Parathyroid adenoma (tissue), 2 donors: Measurements from ENCODE around the gene RNF19B.
A peak's percentile ranks its signal among the peaks of the same experiment; 100 is the strongest.

ENCODE experiments used
- H2AFZ ChIP-seq: fragments of 300-600 bp; sonication (generic); one replicate; pipeline ENCODE4 v1.7.0; 2017; ENCODE audit warnings: antibody characterized with exemption, mild to moderate bottlenecking
- H3K27ac ChIP-seq: fragments of 300-600 bp; sonication (generic); one replicate; pipeline ENCODE4 v1.7.0; 2017
- H3K27me3 ChIP-seq: fragments of 300-600 bp; sonication (generic); one replicate; pipeline ENCODE4 v1.7.0; 2017; ENCODE audit warnings: low read length; ENCODE audit not compliant: control insufficient read depth, insufficient read depth
- H3K36me3 ChIP-seq: fragments of 300-600 bp; sonication (generic); one replicate; pipeline ENCODE4 v1.7.0; 2017; ENCODE audit warnings: low read length; ENCODE audit not compliant: control insufficient read depth, insufficient read depth
- H3K4me1 ChIP-seq: fragments of 300-600 bp; sonication (generic); one replicate; pipeline ENCODE4 v1.7.0; 2017; ENCODE audit warnings: control low read depth
- H3K4me2 ChIP-seq: fragments of 300-600 bp; sonication (generic); one replicate; pipeline ENCODE4 v1.7.0; 2017; ENCODE audit warnings: low read length
- H3K4me3 ChIP-seq: fragments of 300-600 bp; sonication (generic); one replicate; pipeline ENCODE4 v1.7.0; 2017; ENCODE audit warnings: low read depth, low read length
- H3K79me2 ChIP-seq: fragments of 300-600 bp; sonication (generic); one replicate; pipeline ENCODE4 v1.7.0; 2017; ENCODE audit warnings: control low read depth
- H3K9ac ChIP-seq: fragments of 300-600 bp; sonication (generic); one replicate; pipeline ENCODE4 v1.7.0; 2017; ENCODE audit warnings: mild to moderate bottlenecking
- H3K9me3 ChIP-seq: fragments of 300-600 bp; sonication (generic); one replicate; pipeline ENCODE4 v1.7.0; 2017; ENCODE audit warnings: low read length; ENCODE audit not compliant: control insufficient read depth
- TF ChIP-seq, protein P1 (sequence below): fragments of 300-600 bp; sonication (generic); IDR thresholded peaks from one replicate; pipeline ENCODE4 v1.7.0; 2017; ENCODE audit warnings: antibody characterized with exemption, mild to moderate bottlenecking
- donor health status: primary hyperparathyroidism.

Gene RNF19B

DNA sequence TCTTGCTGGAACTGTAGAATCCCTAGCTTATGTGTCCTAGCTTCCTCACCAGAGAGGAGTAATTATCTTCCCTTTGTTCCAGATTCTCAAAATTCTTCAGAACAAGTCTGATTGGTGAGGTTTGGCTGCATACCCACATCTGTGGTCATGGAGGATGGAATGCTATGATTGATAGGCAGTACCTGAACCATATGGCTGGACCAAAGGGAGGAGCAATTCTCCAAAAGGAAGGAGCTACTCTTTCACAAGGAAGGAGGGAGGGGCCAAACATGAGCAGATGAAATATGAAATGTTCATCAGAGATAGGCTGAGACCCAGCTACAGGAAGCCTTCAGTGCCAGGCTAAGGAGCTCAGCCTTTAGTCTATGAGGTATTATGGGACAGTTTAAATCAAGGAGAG lies 5.0 kb upstream of the RNF19B start:
- Histone ChIP-seq H3K4me2 (no peak overlapping the region), H3K4me1 (peaks cover 2% of the 10 kb centered on the region), H3K9ac (no peak overlapping the region), H2AFZ (no peak overlapping the region), H3K36me3 (no peaks in the 10 kb centered on the region), H3K79me2 (no peaks in the 10 kb centered on the region), H3K27me3 (no peaks in the 10 kb centered on the region), H3K4me3 (no peak overlapping the region), H3K9me3 (no peaks in the 10 kb centered on the region), H3K27ac (no peak overlapping the region)
- TF ChIP-seq, protein P1, sequence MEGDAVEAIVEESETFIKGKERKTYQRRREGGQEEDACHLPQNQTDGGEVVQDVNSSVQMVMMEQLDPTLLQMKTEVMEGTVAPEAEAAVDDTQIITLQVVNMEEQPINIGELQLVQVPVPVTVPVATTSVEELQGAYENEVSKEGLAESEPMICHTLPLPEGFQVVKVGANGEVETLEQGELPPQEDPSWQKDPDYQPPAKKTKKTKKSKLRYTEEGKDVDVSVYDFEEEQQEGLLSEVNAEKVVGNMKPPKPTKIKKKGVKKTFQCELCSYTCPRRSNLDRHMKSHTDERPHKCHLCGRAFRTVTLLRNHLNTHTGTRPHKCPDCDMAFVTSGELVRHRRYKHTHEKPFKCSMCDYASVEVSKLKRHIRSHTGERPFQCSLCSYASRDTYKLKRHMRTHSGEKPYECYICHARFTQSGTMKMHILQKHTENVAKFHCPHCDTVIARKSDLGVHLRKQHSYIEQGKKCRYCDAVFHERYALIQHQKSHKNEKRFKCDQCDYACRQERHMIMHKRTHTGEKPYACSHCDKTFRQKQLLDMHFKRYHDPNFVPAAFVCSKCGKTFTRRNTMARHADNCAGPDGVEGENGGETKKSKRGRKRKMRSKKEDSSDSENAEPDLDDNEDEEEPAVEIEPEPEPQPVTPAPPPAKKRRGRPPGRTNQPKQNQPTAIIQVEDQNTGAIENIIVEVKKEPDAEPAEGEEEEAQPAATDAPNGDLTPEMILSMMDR: no peak

DNA sequence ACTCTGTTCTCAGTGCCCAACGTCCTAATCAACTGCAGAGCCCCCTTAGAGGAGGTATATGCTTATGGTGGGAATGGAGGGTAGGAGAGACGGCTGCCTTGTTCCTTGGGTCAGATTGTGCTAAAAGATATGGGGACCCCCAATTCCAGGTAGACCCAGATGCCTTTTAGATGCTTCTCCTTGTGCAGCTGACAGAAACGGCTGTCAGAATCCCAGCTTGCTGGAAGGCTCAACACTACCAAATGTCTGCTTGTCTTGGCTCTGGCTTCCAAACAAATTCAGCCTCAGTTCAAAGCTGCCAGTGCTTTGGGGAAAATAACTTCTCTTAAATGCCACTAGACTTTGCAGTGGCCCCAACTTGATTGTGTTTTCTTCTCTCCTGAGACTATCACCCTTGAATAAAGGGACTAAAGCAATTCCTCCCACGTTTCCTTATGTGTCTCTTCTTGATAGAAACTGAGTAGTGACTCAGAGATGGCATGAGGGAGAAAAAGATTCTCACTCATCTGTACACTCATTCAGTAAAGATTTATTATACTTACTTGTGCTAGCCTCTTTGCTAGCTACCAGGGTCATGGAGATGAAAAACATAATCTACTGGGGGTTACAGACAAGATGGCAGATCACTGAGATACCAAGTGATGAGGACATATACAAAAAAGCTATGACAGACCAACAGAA lies 3.4 kb upstream of the RNF19B start:
- Histone ChIP-seq H3K79me2 (peaks cover 3% of the 10 kb centered on the region), H3K4me3 (no peak overlapping the region), H2AFZ (no peak overlapping the region), H3K27ac (no peak overlapping the region), H3K27me3 (no peaks in the 10 kb centered on the region), H3K9me3 (no peaks in the 10 kb centered on the region), H3K36me3 (no peaks in the 10 kb centered on the region), H3K4me1 (peaks cover 2% of the 10 kb centered on the region), H3K9ac (no peak overlapping the region), H3K4me2 (no peak overlapping the region)
- TF ChIP-seq, protein P1: no peak

DNA sequence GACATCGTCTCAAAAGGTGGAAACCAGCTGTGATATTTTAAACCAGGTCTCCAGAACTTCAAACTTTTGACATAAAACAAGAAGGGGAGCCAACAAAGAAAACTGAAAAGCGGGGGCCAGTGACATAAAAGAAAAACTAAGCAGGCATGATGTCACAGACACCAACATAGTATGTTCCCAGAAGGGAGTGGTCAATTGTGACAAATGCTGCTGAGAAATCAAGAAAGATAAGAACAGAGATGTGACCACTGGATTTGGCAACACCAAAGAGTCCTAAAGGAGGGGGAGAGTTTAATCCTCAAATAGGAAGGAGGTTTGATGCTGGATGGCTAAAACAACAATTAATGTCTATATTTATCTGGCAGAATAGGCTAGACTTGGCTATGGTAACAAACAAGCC lies 2.3 kb upstream of the RNF19B start:
- TF ChIP-seq, protein P1: no peak
- H2AFZ ChIP-seq: no peak overlapping the region
- no peak overlapping the region for H3K9ac ChIP-seq
- H3K4me2 ChIP-seq: no peak overlapping the region
- H3K4me3 ChIP-seq: no peak overlapping the region
- H3K36me3 ChIP-seq: no peaks in the 10 kb centered on the region
- H3K79me2 ChIP-seq: peaks cover 5% of the 10 kb centered on the region
- peaks cover 5% of the 10 kb centered on the region for H3K4me1 ChIP-seq
- H3K27me3 ChIP-seq: no peaks in the 10 kb centered on the region
- no peaks in the 10 kb centered on the region for H3K9me3 ChIP-seq
- no peak overlapping the region for H3K27ac ChIP-seq

DNA sequence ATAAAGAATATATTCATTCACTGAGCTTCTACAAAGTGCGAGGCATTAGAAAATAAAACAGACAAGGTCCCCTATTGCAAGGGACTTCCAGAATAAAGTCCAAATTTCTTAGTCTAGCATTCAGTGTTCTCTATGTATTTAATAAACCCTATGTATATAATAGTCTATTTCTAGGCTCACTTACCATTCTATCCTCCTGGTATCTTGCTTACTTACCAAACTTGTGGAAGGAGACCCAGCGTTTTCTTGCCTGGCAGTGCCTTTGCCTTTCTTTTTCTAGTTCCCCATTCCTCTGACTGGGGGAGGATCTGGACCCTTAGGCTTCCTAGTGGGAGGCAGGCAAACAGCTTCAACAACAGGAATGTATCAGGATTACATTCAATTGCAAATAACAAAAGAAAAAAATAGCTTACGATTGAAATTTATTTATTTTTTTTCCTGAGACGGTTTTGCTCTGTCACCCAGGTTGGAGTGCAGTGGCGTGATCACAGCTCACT lies 690 bp upstream of the RNF19B start:
- H3K9ac ChIP-seq: no peak overlapping the region
- H3K4me2 ChIP-seq: peak overlapping the region; percentile 78
- peak overlapping the region; percentile 48 for H3K4me3 ChIP-seq

More for the DNA sequence above, 690 bp upstream of the RNF19B start:
- Histone ChIP-seq H3K27me3 (no peaks in the 10 kb centered on the region), H3K9me3 (no peaks in the 10 kb centered on the region), H3K79me2 (peaks cover 7% of the 10 kb centered on the region), H3K36me3 (no peaks in the 10 kb centered on the region), H3K4me1 (peaks cover 5% of the 10 kb centered on the region), H2AFZ (peak overlapping the region; percentile 87), H3K27ac (peak overlapping the region; percentile 78)
- TF ChIP-seq, protein P1: no peak
